Naive thymus-derived CD4-positive, alpha-beta T cell (primary cell): ENCODE results near the gene SMYD3. TPM values are rescaled to one million over a fixed set of nuclear protein-coding genes. Genes with fewer than 3 reads are reported as not detected.

Experiments
- ATAC-seq: fragments of 150-1000 bp; cut with Tn5 transposase; 2 replicates; pipeline ENCODE4 v1.10.0; 2021; ENCODE audit warnings: mild to moderate bottlenecking, moderate library complexity
- CTCF ChIA-PET: fragments of 350-600 bp; sonication (Branson Sonifier 250); formaldehyde crosslinking; loops from one replicate; lab custom pipeline; 2021; ENCODE audit warnings: antibody characterized with exemption; lab: Charles Lee
- POLR2A ChIA-PET: fragments of 350-600 bp; sonication (Branson Sonifier 250); formaldehyde crosslinking; loops from one replicate; lab custom pipeline; 2021; ENCODE audit warnings: antibody characterized with exemption, inconsistent platforms; lab: Charles Lee
- DNase-seq, 9 donors: peaks; one replicate each; pipeline versions ENCODE4 v3.0.0 to v3.0.0-alpha.2; 2020 to 2022; ENCODE audit warnings: mixed read lengths in 1 of 9
- H3K27ac ChIP-seq: one replicate; pipeline ENCODE4 v1.7.0; 2013; ENCODE audit warnings: mild to moderate bottlenecking, low read depth, low read length, moderate library complexity
- H3K27me3 ChIP-seq, 2 donors: one replicate each; pipeline ENCODE4 v1.7.0; 2013; ENCODE audit warnings: low read length in 2 of 2, mild to moderate bottlenecking in 2 of 2, moderate library complexity in 2 of 2; ENCODE audit not compliant: control insufficient read depth in 2 of 2, insufficient read depth in 2 of 2
- H3K36me3 ChIP-seq, 3 experiments: 1 replicate in 2 of 3; 2 replicates in 1 of 3; pipeline ENCODE4 v1.7.0; 2013; ENCODE audit warnings: low read length in 3 of 3, mild to moderate bottlenecking in 3 of 3, moderate library complexity in 1 of 3; ENCODE audit not compliant: insufficient read depth in 3 of 3, control insufficient read depth in 2 of 3
- H3K4me1 ChIP-seq, 2 donors: one replicate each; pipeline ENCODE4 v1.7.0; 2013; ENCODE audit warnings: low read length in 2 of 2, mild to moderate bottlenecking in 2 of 2, moderate library complexity in 1 of 2; ENCODE audit not compliant: control insufficient read depth in 2 of 2, insufficient read depth in 2 of 2
- H3K4me3 ChIP-seq: 2 replicates; pipeline ENCODE4 v1.7.0; 2013; ENCODE audit warnings: mild to moderate bottlenecking, low read length
- H3K9me3 ChIP-seq, 3 experiments: 1 replicate in 2 of 3; 2 replicates in 1 of 3; pipeline ENCODE4 v1.7.0; 2013; ENCODE audit warnings: low read length in 3 of 3; ENCODE audit not compliant: control insufficient read depth in 2 of 3
- H3K27ac Mint-ChIP-seq, 9 donors: one replicate each; pipeline ENCODE4 v1.8.0; 2020 to 2022; ENCODE audit warnings: mixed read lengths in 9 of 9, mild to moderate bottlenecking in 8 of 9, moderate library complexity in 5 of 9, inconsistent platforms in 2 of 9
- H3K27me3 Mint-ChIP-seq, 5 donors: one replicate each; pipeline ENCODE4 v1.8.0; 2021 to 2022; ENCODE audit warnings: mixed read lengths in 5 of 5, mild to moderate bottlenecking in 1 of 5
- H3K36me3 Mint-ChIP-seq, 5 donors: one replicate each; pipeline ENCODE4 v1.8.0; 2020 to 2022; ENCODE audit warnings: mixed read lengths in 5 of 5, mild to moderate bottlenecking in 3 of 5, inconsistent platforms in 1 of 5
- H3K4me1 Mint-ChIP-seq, 7 donors: one replicate each; pipeline ENCODE4 v1.8.0; 2020 to 2022; ENCODE audit warnings: mixed read lengths in 7 of 7, mild to moderate bottlenecking in 3 of 7, inconsistent platforms in 1 of 7
- H3K4me3 Mint-ChIP-seq, 10 donors: one replicate each; pipeline ENCODE4 v1.8.0; 2020 to 2022; ENCODE audit warnings: mild to moderate bottlenecking in 10 of 10, mixed read lengths in 10 of 10, moderate library complexity in 6 of 10, inconsistent platforms in 2 of 10
- H3K9me3 Mint-ChIP-seq, 11 donors: one replicate each; pipeline ENCODE4 v1.8.0; 2020 to 2022; ENCODE audit warnings: mixed read lengths in 11 of 11, mild to moderate bottlenecking in 4 of 11, inconsistent platforms in 1 of 11, moderate library complexity in 1 of 11
- intact Hi-C, 2 donors: fragments of 100-400 bp; cut with micrococcal nuclease; formaldehyde crosslinking; loops; one replicate each; pipeline ENCODE4 v1.15.1; 2023
- polyA plus RNA-seq, 2 donors: library from polyadenylated mRNA; unstranded; fragments of 300-500 nt; fragmentation: Illumina TruSeq; gene quantifications; one replicate each; pipeline ENCODE4 v1.2.3, GENCODE V29; 2021
- total RNA-seq, 6 experiments: library from RNA in 5 of 6; stranded (reverse) in 5 of 6; gene quantifications; 1 replicate in 5 of 6; 2 replicates in 1 of 6; pipeline ENCODE4 v1.2.3 and lab custom pipeline; 2021 to 2026

Gene SMYD3
- total and polyA plus RNA-seq, 7 experiments from 2014 or later: 19.5 to 28.6 (median 24.4) TPM

- no peak overlapping the region for H3K4me3 ChIP-seq
- CTCF ChIA-PET: no interaction called here
- H3K27me3 Mint-ChIP-seq: no peaks in the 10 kb centered on the region
- no peak for ATAC-seq
- H3K36me3 ChIP-seq: no peaks in the 10 kb centered on the region
- H3K27ac ChIP-seq: no peak overlapping the region
- no peaks in the 10 kb centered on the region for H3K27me3 ChIP-seq
- H3K4me1 ChIP-seq: no peaks in the 10 kb centered on the region
- H3K4me3 Mint-ChIP-seq: no peak overlapping the region
- intact Hi-C loops: no loop called here
- POLR2A ChIA-PET: no interaction called here
- H3K4me1 Mint-ChIP-seq: peaks cover 0 to 5% (median 0%) of the 10 kb centered on the region in 7 donors
- no peak for DNase-seq
- no peaks in the 10 kb centered on the region for H3K9me3 ChIP-seq
- H3K27ac Mint-ChIP-seq: no peak overlapping the region
- H3K9me3 Mint-ChIP-seq: peaks cover 0 to 2% (median 0%) of the 10 kb centered on the region in 11 donors
- H3K36me3 Mint-ChIP-seq: peaks cover 0 to 15% (median 1%) of the 10 kb centered on the region in 5 donors
Measured at GRCh38 chr1:245879091-245879490, 628.0 kb downstream of the SMYD3 start.

- no peak overlapping the region for H3K27ac Mint-ChIP-seq
- no peaks in the 10 kb centered on the region for H3K4me1 ChIP-seq
- H3K9me3 Mint-ChIP-seq: no peaks in the 10 kb centered on the region
- no peaks in the 10 kb centered on the region for H3K27me3 ChIP-seq
- no peak overlapping the region for H3K4me3 ChIP-seq
- H3K36me3 ChIP-seq: no peaks in the 10 kb centered on the region
- POLR2A ChIA-PET: no interaction called here
- no peaks in the 10 kb centered on the region for H3K27me3 Mint-ChIP-seq
- CTCF ChIA-PET: no interaction called here
- no peak overlapping the region for H3K27ac ChIP-seq
- no peak for ATAC-seq
- DNase-seq: no peak
- H3K4me3 Mint-ChIP-seq: no peak overlapping the region
- no peaks in the 10 kb centered on the region for H3K9me3 ChIP-seq
- H3K36me3 Mint-ChIP-seq: peaks cover 0 to 13% (median 0%) of the 10 kb centered on the region in 5 donors
- intact Hi-C loops: no loop called here
- H3K4me1 Mint-ChIP-seq: peaks cover 0 to 5% (median 0%) of the 10 kb centered on the region in 7 donors
Measured at GRCh38 chr1:245878585-245878984, 628.5 kb downstream of the SMYD3 start.

GRCh38 chr1:245877976-245878375 lies 629.1 kb downstream of the SMYD3 start:
- H3K36me3 ChIP-seq: no peaks in the 10 kb centered on the region
- ATAC-seq (no peak), DNase-seq (no peak)
- Mint-ChIP-seq H3K4me3 (no peak overlapping the region), H3K9me3 (no peaks in the 10 kb centered on the region), H3K27me3 (no peaks in the 10 kb centered on the region), H3K27ac (no peak overlapping the region), H3K4me1 (peaks cover 0 to 5% (median 0%) of the 10 kb centered on the region in 7 donors), H3K36me3 (peaks cover 0 to 11% (median 0%) of the 10 kb centered on the region in 5 donors)
- intact Hi-C loops: no loop called here
- no peak overlapping the region for H3K27ac ChIP-seq
- no peaks in the 10 kb centered on the region for H3K27me3 ChIP-seq
- POLR2A ChIA-PET: no interaction called here
- CTCF ChIA-PET: no interaction called here
- no peaks in the 10 kb centered on the region for H3K4me1 ChIP-seq
- no peaks in the 10 kb centered on the region for H3K9me3 ChIP-seq
- no peak overlapping the region for H3K4me3 ChIP-seq

DNA sequence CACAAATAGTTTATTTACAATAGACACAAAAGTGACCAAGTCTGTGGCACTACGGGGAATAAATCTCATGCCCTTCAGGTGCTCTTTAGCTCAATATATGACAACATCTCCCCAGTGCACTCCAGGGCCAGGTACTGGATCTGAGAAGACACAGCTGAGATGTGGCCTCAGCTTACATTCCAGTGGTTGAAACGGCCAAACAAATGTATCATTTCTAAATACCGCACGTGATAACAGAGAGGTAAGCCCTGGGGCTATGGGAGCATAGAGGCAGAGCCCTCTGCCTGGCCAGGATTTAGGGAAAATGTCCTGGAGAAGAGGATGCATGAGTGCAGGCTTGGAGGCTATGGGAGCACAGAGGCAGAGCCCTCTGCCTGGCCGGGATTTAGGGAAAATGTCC lies 630.5 kb downstream of the SMYD3 start:
- Histone ChIP-seq H3K9me3 (no peaks in the 10 kb centered on the region), H3K36me3 (no peaks in the 10 kb centered on the region), H3K4me1 (no peaks in the 10 kb centered on the region), H3K27ac (no peak overlapping the region), H3K4me3 (no peak overlapping the region), H3K27me3 (no peaks in the 10 kb centered on the region)
- DNase-seq: no peak
- peaks cover 0 to 20% (median 6%) of the 10 kb centered on the region in 5 donors for H3K36me3 Mint-ChIP-seq
- no peaks in the 10 kb centered on the region for H3K9me3 Mint-ChIP-seq
- H3K27ac Mint-ChIP-seq: no peak overlapping the region
- POLR2A ChIA-PET: no interaction called here
- H3K27me3 Mint-ChIP-seq: no peaks in the 10 kb centered on the region
- ATAC-seq: no peak
- H3K4me1 Mint-ChIP-seq: peaks cover 0 to 5% (median 0%) of the 10 kb centered on the region in 7 donors
- intact Hi-C loops: no loop called here
- H3K4me3 Mint-ChIP-seq: no peak overlapping the region
- CTCF ChIA-PET: interaction anchor here (0.7 kb wide), 1 partner anchor 127 kb away, joined by 3 read pairs; no protein-coding TSS in a partner anchor

GRCh38 chr1:245875581-245876261 lies 631.4 kb downstream of the SMYD3 start:
- peaks cover 0 to 26% (median 6%) of the 10 kb centered on the region in 5 donors for H3K36me3 Mint-ChIP-seq
- peaks cover 0 to 3% (median 0%) of the 10 kb centered on the region in 7 donors for H3K4me1 Mint-ChIP-seq
- ATAC-seq: no peak
- CTCF ChIA-PET: no interaction called here
- H3K4me3 Mint-ChIP-seq: no peak overlapping the region
- H3K9me3 Mint-ChIP-seq: no peaks in the 10 kb centered on the region
- POLR2A ChIA-PET: no interaction called here
- no peaks in the 10 kb centered on the region for H3K4me1 ChIP-seq
- H3K4me3 ChIP-seq: no peak overlapping the region
- no peak for DNase-seq
- H3K27ac Mint-ChIP-seq: no peak overlapping the region
- intact Hi-C loops: no loop called here
- H3K27ac ChIP-seq: no peak overlapping the region
- no peaks in the 10 kb centered on the region for H3K9me3 ChIP-seq
- no peaks in the 10 kb centered on the region for H3K27me3 ChIP-seq
- no peaks in the 10 kb centered on the region for H3K36me3 ChIP-seq
- H3K27me3 Mint-ChIP-seq: no peaks in the 10 kb centered on the region

GRCh38 chr1:245874942-245875580 lies 632.0 kb downstream of the SMYD3 start:
- no peak for DNase-seq
- no peaks in the 10 kb centered on the region for H3K27me3 Mint-ChIP-seq
- ATAC-seq: no peak
- no peak overlapping the region for H3K4me3 Mint-ChIP-seq
- H3K27ac Mint-ChIP-seq: no peak overlapping the region
- H3K27me3 ChIP-seq: no peaks in the 10 kb centered on the region
- no peaks in the 10 kb centered on the region for H3K36me3 ChIP-seq
- H3K9me3 Mint-ChIP-seq: no peaks in the 10 kb centered on the region
- no peaks in the 10 kb centered on the region for H3K4me1 ChIP-seq
- no peaks in the 10 kb centered on the region for H3K9me3 ChIP-seq
- intact Hi-C loops: no loop called here
- ChIA-PET CTCF (no interaction called here), POLR2A (no interaction called here)
- H3K27ac ChIP-seq: no peak overlapping the region
- H3K36me3 Mint-ChIP-seq: peaks cover 0 to 27% (median 6%) of the 10 kb centered on the region in 5 donors
- no peak overlapping the region for H3K4me3 ChIP-seq
- H3K4me1 Mint-ChIP-seq: peaks cover 0 to 3% (median 0%) of the 10 kb centered on the region in 7 donors
